H54 (cell line): ENCODE results near the gene TAL1.

Source experiments
- DNase-seq: peaks from one replicate; pipeline ENCODE4 v3.0.0; 2011; ENCODE audit warnings: low spot score, mixed read lengths; ENCODE audit not compliant: insufficient read length
- FAIRE-seq: peaks from 3 replicates; lab custom pipeline; 2011; peaks lifted over from hg19 to GRCh38; lab: Jason Lieb, UNC
- POLR2A ChIP-seq: IDR thresholded peaks from 2 replicates; pipeline ENCODE4 v1.6.1; 2011; ENCODE audit warnings: low read depth, mild to moderate bottlenecking, low read length

TAL1 gene

GRCh38 chr1:47238935-47239592 lies 7.0 kb upstream of the TAL1 start:
- DNase-seq, result no peak
- no peak for FAIRE-seq
- TF ChIP-seq POLR2A, result no peak

DNA sequence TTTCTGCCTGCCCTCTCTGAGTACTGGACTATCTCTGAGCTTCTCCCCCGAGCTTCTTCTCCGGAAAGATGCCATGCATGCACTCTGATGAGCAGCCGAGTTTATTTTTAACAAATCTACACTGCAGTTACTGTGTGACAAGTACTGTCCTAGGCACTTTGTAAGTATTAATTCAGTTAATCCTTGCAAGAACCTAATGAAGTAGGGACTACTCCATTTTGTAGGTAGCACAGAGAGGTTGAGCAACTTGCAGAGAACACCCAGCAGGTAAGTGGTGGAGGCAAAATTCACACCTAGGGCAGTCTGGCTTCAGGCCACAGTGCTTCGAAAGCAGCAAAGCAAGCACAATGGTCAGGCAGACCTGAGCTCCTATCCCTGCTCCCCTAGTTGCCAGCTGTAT lies 3.8 kb upstream of the TAL1 start:
- FAIRE-seq (no peak), DNase-seq (no peak)
- TF ChIP-seq POLR2A, result no peak

DNA sequence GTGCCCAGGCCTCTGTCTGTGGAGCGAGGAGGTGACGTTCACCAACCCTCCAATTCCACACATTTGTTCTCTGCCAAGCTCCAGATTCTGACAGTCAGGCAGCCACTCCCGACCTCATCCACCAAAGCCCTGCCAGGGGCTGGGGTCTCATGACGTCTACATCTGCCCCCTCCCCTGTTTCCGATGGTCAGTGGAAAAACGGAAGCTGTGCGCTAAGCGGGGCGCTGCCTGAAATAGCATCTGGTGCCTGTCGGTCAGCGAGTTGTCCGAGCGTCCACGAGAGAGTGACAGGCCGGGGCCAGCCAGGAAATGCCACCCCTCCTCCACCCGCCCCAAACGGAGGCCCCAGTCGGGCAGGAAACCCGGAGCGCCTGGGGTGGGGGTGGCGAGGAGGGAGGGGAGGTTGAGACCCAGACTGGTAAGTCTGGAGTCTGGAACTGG lies 3.2 kb upstream of the TAL1 start:
- TF ChIP-seq POLR2A, result no peak
- no peak for FAIRE-seq

DNA sequence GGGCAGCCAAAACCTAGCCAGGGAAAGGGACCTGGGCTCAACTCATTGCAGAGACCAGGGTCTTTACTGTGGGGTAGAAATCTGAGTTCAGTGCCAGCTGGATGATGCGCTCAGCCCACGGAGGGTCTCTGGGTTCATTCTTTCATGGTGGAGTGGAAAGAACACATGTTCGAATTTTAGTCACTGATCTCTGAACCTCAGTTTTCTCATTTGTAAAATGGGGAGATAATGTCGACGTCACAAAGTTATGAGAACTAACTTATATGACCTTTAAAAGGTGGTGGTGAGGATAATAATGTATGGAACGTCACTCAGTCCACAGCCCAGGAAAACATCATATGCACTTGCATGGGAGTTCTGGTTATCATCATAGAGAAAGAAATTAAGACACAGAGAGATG lies 1.2 kb upstream of the TAL1 start:
- TF ChIP-seq POLR2A, result no peak
- DNase-seq (no peak), FAIRE-seq (no peak)

More for the DNA sequence above, 3.2 kb upstream of the TAL1 start:
- no peak for DNase-seq

DNA sequence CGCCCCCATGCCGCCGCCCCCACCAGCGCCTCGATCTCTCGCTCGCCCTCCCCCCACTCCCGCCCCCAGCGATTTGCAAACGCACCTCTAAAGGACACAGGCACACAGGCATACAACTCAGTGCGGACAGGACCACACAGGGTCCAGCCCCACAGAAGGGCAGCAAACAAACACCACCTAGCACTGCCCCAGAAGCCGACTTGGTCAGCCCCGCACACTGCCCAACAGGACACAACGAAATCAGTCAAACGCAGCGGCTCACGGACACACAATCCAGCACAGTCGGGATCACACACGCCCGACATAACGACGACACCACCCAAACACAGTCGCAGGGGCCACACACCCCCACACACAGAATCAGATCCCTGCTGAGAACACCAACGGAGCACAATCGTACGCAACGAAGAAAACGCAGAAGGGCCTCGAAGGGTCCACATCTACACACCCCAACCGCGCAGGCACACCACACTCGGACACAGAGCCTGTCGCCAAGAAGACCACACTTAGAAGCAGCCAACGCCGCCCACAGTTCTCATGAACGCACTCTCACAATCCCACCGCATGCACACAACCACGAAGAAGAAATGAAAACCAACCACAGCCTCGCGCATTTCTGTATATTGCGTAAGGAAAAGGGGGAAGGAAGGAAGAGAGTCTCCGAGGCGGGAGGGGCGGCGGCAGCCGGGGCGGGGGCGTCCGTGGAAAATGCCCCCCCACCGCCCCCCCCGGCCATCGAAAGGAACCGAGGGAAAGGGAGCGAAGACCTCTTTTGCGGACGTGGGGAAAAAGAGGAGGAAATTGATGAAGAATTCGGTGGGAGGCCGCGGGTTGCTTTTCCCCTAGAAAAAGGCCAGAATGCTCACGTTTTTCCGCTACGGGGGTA lies 481 bp downstream of the TAL1 start:
- DNase-seq, result no peak
- no peak for TF ChIP-seq POLR2A
- no peak for FAIRE-seq

DNA sequence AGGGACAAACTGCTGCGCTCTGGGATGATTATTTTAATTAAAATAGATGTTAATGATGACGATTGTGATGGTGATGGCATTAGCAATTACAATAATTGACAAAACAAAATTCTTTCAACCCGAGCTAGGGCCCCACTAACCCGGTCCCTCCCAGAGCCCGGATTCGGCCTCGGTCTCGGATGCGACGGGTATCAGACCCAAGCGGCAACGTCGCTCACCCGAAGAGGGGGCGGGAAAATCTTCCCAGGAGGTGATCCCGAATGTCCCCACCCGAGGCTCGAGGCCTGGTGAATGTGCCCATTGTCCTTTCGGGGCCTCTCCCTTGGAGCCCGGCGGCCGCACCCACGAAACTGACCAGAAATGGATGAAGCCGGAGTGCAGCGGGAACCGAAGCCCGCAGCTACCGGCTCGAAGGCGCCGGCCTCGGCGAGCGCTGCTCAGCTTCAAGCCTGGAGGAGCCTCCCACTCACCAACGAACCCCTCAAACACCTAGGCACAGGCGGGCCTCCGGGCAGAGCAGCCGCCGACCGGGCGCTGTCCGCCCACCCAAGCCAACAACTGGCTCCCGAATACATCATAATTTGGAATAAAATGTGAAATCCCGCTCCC lies 1.2 kb downstream of the TAL1 start:
- DNase-seq (no peak), FAIRE-seq (no peak)
- no peak for TF ChIP-seq POLR2A

DNA sequence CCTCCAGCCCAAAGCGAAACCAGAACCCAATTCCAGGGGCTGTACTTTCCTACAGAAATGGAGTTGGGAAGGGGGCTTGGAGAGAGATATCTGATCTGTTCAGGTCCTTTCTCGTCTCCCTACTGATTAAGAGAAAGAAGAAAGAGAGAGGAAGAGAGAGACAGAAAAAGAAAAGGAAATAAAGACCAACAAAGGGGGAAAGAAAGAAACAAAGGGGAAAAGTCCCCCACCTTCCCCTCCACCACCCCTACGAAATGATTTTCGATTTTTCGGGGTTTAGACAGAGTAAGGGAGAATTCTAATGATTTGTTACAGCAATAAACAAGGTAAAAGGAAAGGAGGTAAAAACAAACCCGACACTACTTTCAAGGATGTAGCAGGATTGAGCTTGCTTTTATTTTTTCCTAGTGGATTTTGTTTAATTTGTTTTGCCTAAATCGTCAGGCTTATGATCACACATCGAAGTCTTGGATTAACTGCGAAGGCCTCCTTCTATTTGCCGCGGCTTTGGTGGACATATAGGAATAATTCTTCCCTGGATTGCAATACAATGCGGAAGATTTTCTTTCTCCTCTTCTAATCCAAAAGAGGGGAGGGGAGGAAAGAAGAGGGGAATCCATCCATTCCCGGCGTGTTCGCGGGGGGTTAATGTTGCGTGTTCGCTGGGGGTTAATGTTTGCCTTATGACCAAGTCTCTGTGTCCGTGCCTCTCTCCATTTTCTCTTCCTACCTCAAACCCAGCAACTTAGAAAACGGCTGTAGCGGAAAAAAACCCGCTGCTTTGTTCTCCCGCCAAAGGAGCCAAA lies 1.9 kb downstream of the TAL1 start:
- FAIRE-seq, result no peak
- no peak for TF ChIP-seq POLR2A
- DNase-seq, result no peak

DNA sequence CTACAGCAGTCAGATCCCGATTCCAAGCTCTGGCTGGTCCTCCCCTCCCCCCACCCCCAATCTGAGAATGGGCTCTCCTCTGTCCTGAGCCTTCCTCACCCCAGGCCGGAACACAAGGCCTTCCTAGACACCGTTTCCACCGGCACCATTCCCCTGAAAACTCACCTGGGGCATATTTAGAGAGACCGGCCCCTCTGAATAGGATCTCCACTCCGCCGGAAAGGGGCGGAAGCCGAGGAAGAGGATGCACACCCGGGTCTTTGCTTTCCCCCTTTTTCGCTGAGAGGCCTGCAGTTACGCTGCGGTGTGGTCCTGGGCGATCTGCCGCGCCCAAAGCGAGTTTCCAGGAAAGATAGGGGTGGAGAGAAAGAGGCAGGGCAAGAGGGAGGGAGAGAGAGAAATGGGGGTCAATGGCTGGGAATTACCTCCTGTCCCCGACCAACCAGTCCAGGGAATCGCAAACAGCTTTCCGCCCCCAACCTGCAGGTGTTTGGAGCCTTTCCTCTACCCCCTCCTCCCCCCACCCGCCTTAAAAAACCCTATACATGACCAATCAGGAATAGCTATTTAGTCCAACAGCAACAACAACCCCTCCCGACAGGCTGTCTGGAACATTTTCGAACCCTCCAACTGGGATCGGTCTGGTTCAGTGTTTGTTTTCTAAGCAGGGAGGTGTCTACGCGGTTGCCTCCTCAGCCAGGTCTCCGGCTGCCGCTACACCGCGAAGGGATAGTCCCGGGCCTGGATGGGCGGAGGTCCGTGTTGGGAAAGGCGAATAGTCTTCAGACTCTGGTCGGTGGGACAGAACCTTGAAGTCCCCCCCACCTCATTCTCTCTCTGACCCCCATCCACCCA lies 2.8 kb downstream of the TAL1 start:
- DNase-seq, result no peak
- no peak for TF ChIP-seq POLR2A
- FAIRE-seq, result no peak

- no peak for TF ChIP-seq POLR2A
- DNase-seq (no peak), FAIRE-seq (no peak)
These were observed 3.4 kb downstream of the TAL1 start for GRCh38 chr1:47228644-47229030.

DNA sequence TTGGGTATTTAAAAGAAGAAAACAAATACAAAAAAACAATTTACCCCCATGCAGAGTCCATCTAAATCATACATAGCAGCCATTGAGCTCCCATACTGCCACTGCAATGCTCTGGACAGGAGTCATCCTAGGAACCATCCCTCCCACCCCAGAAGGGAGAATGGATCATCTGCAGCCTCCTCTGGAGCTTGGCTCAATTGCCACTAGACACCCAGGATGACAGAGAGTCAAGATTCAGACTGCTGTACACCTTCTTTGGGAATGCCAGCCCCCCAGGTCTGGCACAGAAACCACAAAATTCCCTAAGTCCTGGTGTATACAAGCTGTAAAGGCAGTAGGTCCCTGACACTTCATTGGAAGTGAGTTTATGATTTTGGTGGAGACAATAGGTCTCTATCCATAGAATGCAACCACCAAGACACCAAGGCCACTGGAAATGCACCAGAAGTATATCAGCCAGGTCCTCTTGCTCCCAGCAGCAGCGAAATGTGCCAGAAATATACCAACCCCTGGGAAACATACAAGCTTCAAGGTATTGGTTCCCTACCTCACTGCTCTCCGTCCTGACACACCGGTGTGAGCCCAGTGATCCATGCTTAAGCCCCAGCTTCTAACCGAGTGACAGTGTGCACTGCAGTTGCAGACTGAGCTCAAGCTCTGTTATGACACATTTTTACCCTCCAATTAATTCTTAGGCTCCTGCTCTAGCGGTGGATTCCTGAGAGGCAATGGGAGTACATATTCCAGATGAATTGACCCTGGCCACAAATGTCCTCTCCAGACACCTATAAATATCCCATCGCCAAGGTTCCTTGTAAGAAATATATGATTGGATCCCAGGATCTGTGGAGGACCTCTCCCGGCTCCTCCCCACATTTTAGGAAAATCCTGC lies 4.4 kb downstream of the TAL1 start:
- FAIRE-seq, result no peak
- no peak for DNase-seq
- no peak for TF ChIP-seq POLR2A

DNA sequence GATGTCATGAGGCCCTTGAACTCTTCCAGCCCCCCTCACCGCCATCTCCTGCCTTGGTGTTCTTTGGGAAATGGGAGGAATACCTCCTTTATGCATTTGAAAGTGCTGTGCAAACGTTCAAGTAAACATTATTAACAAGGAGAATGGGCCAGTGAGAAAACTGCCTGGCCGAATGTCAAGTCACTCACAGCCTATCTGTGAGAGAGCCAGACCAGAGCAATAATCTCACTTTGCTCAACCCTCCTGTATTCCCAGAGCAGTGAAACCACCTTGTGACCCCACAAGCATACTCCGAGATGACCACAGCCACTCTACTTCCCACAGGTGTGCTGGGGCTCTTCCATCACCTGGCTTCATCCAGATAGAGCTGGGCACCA lies 5.2 kb downstream of the TAL1 start:
- FAIRE-seq, result no peak
- no peak for TF ChIP-seq POLR2A
- DNase-seq, result no peak
